HG02798 (cell line): ENCODE measurements around the gene CIAO3.

ENCODE experiments used
- ATAC-seq: cut with Tn5 transposase; IDR thresholded peaks from one replicate; pipeline ENCODE4 v1.9.1; 2021; ENCODE audit warnings: mild to moderate bottlenecking; ENCODE audit not compliant: unreplicated experiment, poor library complexity

The CIAO3 gene

DNA sequence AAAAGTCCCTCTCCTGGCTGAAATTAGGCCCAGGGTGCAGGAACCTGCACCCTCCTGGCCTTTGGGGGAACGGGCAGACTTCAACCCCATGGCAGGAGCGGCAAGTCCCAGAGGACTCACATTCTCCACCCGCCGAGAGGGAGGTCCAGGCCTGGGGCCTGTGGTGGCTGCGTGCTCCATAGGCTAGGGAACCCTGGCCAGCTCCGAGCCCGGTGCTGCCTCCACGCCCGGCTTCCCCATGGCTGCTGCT, 14.7 kb downstream of the CIAO3 start:
- no peak for ATAC-seq

DNA sequence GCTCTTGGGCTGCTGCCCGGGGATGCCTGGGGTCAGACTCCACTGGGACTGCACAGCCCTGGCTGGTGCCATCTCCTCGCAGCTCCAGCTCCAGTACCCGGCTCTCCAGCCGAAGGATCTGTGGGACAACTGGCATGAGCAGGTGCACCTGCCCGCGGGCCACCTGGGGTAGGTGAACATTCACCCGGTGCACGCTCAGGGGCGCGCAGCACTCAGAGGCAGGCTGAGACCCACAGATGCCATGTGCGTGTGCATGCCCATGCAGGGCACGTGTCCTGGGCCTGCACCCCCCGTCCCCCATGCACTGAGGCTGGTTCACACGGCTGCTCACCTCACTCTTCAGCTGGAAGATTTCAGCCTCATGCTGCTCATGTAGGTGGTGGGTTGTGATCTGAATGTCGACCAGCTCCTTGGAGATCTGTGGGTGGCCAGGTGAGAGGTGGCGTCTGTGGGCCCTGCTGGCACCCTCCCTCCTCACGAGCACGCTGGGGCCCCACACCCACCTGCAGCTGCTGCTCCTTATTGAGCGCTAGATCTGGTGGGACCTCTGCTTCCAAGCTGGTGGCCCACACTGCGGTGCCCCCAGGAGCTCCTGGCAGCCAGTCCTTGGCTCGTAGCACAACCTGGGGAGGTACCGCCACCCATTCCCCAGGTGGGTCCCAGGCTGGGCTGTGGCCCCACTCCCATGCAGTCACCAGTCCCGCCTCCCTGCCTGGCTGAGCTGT, 15.2 kb downstream of the CIAO3 start:
- no peak for ATAC-seq

DNA sequence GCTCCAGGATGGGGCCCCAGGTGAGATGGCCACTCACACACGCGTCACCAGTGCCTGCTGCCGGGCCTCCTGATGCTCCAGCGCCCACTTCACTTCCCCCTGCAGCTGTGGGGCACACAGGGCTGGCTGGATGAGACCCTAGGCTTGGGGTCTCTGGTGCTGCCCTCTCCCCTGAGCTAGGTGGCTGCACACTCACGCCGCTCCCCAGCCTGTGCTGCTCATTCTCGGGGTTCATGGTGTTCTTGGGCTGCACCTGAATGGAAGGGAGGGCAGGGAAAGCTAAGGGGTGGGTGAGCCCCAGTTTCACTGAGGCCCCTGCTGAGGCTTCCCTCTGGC, 15.8 kb downstream of the CIAO3 start:
- ATAC-seq, result no peak

DNA sequence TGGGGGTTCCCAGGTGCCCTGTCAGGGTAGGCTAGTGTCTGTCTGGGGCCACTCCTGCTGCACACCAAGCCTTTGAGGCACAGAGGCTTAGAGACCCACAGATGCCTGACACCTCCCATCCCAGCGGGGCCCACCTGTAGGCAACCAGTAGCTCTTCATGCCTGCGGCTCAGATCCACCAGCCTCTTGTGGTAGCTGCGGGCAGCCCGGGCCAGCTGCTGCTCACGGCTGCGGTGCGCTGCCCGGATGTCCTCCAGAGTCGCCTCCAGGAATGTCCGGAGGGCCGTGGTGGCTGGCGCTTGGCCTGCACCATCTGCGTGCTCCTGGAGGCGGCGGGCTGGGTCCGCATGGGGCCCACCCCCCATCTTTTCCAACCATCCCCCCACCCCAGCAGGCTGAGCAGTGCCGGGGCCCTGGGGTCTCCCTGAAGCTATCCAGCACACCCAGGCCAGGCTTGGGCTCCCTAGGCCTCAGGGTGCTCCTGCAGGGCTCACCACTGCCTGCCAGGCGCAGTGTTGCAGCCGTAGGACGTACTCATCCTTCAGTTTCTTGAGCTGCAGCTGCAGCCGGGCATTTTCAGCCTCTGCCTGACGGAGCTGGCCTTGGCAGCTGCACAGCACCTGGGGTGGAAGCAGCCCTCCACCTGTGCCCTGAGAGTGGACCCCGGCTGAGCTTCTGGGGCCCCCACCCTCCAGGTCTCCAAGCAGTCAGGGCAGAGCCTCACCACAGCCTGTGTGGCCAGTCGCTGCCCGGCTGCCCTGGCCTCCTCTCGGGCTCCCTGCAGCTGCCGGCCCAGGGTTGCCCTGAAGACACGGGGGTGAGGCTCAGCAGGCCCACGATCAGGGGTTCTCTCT, 16.4 kb downstream of the CIAO3 start:
- ATAC-seq, result no peak

DNA sequence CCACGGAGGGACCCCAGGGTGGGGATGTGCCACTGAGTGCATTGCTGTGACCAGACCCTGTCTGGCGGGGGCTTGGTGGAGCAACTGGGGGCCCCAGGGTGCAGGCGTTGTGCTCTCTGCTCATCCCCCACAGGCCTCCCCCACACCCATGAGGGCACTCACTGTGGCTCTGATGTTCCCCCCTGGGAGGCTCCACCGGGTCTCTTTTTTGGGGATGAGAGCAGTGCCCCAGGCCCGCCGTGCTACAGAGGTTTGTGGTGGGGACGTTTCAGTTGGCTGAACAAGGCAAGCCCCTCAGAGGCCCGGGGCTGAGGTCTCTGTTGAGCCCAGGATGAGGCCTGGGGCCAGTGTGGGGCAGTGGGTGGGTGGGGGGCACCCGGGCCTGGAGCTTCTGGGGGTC, 17.1 kb downstream of the CIAO3 start:
- ATAC-seq, result no peak

DNA sequence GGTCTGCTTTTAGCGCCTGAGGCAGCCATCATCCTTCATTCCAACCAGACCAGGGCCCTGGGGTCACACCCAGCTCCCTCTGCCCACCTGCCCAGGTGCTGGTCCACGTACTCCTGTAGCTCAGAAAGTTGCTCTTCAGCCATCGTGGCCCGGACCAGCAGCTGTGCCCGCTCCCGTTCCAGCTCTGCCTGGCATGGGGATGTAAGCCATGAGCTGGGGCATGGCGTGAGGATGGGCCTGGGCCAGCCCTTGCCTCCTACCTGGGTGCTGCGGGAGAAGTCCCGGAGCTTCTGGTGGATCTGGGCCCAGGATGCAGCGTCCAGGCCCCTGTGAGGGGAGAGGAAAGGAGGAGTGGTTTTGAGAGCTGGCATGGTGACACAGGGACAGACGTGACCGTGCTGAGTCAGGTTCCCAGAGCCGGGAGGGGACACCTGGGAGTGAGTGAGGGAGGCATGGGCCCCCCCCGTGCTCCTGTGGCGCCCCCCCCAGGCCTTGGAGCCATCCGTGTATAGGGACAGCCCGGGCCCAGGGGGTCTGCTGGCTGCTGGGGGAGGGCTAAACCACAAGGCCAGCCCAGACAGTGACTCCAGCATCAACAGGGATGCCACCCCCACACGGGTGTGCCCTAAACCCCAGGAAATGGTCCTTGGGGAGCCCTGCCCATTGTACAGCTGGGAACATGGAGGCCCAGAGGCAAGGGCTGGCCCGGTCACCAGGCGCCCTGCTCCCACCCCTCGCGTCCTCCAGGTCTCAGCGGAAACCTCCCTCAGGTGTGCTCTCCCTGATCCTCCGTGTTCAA, 17.8 kb downstream of the CIAO3 start:
- no peak for ATAC-seq

DNA sequence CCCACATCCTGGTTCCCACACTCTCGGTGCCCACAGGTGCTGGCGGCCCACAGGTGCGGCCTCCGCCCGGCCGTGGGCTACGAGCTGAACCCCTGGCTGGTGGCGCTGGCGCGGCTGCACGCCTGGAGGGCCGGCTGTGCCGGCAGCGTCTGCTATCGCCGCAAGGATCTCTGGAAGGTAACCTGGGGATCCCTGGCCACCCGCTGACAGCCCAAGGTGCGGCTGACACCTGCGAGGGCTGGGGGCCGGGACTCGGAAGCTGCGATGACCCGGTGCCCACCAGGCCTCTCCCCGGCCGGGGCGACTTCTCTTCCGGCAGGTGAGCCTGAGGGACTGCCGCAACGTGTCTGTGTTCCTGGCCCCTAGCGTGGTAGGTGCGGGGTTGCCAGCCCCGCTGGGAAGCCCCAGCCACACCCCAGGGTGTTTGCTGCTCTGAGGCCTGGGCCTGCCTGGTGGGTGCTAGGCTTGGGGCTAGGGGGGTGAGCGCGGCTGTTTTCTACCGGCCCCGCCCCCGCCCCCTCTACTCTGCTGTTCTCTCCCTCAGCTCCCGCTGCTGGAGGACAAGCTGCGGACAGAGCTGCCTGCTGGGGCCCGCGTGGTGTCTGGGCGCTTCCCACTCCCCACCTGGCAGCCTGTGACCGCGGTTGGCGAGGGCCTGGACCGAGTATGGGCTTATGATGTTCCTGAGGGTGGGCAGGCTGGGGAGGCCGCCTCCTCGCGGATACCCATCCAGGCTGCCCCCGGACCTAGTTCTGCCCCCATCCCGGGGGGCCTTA, 18.8 kb downstream of the CIAO3 start:
- ATAC-seq, result no peak

DNA sequence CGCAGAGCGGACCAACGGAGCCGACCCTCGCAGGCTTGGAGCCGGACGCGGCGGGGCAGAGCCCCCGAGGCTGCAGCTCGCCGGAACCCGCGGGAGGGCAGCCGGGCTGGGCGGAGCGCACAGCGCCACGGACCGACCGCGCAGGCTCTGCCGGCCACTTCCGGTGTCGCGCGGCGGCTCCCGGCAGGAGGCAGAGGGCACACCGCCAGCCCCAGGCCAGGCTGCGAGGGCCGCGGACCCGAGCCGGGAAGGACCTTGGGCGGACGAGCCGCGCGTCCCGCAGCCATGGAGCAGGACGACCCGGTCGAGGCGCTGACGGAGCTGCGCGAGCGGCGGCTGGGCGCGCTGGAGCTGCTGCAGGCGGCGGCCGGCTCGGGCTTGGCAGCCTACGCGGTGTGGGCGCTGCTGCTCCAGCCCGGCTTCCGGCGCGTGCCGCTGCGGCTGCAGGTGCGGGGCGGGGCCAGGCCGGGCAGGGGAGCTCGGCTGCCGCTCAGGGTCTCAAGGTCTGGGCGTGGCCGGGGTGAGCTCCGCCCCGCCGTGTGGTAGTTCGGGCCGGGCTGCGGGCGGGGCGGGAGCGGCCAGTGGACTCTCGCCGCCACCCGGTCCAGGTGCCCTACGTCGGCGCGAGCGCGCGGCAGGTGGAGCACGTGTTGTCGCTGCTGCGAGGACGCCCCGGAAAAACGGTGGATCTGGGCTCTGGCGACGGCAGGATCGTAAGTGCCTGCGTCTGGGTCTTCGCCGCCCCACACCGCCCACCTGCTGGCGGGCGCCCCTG, 19.6 kb downstream of the CIAO3 start, which contains the start of gene ANTKMT:
Gene ANTKMT, plus strand, starts transcription at position 157 of the 775 bp plus-strand sequence. Its CDS starts 129 bp downstream, at position 286.
- ATAC-seq, result peak; percentile 76

DNA sequence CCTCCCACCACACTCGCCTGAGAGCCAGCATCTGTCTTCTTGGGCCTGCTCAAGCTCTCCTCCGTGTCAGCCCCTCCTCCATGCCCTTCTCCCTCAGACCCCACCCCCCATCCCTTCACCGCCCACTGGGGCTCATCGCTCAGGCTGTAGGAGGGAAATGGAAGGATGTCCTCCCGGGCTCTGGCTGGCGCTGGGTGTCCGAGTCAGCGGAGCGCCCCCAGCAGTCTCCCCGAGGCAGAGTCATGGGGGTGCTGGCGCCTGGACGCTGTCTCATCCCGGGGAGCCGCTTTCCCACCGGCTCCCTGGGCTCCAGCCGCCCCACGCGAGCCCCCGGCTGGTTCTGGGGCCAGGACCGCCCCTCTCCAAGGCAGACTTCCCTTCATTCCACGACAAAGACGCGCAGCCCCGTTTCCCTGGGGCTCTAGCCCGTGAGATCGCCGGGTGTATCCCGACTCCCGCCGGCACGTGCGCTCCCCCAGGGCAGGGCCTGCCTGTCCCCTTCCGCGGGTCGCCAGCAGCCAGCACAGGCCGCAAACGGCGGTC, 20.3 kb downstream of the CIAO3 start:
- peak; percentile 13 for ATAC-seq

DNA sequence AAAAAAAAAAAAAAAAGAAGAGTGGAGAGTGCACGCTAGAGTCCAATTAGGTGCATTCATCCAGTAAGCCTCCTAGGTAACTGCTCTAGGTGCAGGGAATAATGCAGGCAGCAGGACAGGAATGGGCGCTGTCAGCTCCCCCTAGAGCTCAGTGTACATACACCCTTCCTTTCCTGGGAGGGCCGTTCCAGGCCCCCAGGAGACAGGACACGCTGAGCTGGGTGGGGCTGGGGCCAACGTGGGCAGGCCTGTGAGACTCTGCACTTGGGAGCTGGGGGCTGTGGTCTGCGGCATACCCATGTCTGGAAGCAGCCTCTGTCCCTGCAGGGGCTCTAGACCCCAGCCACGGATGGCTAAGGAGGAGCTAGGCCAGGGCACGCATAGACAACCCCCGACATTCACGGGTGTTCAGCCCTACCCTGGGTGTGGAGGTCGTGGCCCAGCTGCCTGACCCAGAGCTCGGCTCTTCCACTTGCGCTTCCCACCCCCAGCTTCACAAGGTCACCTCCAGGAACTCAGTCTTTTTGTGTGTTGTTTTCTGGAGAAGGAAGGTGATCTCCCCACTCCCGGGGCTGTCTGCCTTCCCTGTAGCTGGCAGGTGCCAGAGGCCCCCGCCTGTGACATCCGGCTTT, 20.9 kb downstream of the CIAO3 start:
- ATAC-seq, result no peak

DNA sequence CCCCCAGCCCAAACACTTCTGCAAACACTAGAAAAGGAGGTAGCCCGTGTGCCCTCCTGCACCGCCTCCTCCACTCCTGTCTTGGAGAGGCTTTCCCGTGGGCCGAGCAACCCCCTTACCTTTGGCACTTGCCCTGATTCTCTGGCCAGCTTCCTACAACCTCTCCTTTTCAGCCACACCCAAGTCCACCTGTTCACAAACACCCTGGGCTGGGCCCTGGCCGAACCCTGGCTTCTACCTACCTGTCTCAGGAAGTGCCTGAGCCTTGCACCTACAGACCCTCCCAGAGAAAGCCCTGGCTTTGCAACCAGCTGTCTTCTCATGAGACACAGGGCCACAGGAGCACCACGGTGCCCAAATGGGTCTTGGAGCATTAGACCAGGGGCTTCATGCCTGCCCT, 21.9 kb downstream of the CIAO3 start:
- ATAC-seq, result no peak

DNA sequence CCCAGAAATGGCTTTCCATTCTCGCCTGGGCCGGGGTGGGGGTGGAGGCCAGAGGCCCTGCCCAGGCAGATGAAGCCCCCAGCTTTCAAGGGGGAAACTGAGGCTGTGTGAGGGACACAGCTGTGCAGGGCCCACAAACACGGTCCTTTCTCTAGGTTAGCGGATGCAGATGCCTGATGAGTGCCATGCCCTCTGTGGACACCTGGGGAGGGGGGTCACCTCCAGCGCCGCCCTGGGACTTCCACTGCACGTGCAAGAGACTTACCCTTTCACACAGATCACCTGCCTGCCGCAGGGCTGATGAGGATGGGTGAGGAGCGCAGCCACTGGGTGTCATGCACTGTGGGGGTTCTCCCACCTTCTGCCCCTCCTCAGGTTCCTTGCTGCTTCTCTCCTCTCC, 22.4 kb downstream of the CIAO3 start:
- no peak for ATAC-seq

DNA sequence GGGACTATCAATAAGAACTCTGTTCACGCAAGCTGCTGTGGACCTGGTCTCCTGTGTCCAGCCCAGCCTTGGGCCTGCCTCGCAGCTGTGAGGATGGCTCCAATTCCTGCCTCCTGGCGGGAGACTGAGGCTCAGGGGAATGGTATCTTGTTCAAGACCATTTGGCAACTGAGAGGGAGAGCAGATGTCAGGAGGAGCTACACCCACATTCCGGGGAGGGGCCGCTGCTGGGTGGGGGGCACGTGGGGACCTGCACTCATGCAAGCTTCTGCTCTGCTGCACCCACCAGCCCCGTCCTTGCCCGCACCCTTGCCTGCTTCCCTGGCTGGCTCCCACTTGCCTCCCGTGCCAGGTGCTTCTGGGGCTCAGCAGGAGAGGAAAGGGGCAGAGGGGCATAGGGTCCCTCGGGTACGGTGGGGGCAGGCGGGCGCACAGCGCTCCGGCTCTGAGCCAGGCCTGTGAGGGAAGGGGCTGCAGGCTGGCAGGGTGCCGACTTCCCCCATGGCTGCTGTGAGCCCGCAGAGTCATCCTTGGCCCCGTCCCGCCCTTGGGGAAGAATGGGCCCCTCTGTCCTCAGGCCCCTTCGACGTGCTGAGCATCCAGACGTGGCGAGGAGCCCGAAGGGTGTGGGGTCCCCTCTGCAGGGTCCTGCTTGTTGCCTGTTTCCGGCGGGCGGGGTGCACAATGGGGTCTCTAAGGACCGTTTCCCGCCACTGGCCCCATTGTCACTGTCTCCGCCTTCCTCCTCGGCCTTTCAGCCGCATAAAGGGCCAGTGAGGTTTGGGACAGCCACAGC, 23.1 kb downstream of the CIAO3 start:
- no peak for ATAC-seq

DNA sequence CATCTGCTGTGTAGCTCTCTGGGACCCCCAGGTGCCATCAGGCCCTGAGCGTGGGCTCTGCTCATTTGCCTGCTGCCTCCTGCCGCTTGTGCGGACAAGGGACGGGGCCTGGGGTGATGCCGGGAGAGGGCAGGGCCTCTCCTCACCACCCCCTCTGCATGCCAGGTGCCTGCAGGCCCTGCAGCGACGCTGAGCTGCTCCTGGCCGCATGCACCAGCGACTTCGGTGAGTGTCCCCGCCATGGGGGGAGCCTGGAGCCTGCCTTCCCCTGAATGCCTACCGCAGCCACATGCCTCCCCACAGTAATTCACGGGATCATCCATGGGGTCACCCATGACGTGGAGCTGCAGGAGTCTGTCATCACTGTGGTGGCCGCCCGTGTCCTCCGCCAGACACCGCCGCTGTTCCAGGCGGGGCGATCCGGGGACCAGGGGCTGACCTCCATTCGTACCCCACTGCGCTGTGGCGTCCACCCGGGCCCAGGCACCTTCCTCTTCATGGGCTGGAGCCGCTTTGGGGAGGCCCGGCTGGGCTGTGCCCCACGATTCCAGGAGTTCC, 23.9 kb downstream of the CIAO3 start:
- no peak for ATAC-seq

DNA sequence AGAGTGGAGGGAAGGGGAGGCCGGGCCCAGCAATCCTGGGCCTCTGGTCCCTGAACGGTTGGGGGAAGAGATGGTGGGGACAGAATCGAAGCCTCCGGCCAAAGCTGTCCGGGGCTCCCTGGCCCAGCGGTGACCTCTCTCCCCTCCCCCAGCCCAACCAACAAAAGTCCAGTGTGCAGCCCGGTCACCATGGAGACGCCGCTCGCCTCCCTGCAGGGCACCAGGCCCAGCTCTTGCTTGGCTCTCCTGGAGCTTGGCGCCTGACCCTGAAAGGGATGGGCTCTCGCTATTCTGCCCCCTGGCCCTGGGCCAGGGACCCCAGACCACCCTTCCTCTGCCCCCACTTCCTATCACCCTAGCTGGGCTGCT, 24.6 kb downstream of the CIAO3 start:
- no peak for ATAC-seq

DNA sequence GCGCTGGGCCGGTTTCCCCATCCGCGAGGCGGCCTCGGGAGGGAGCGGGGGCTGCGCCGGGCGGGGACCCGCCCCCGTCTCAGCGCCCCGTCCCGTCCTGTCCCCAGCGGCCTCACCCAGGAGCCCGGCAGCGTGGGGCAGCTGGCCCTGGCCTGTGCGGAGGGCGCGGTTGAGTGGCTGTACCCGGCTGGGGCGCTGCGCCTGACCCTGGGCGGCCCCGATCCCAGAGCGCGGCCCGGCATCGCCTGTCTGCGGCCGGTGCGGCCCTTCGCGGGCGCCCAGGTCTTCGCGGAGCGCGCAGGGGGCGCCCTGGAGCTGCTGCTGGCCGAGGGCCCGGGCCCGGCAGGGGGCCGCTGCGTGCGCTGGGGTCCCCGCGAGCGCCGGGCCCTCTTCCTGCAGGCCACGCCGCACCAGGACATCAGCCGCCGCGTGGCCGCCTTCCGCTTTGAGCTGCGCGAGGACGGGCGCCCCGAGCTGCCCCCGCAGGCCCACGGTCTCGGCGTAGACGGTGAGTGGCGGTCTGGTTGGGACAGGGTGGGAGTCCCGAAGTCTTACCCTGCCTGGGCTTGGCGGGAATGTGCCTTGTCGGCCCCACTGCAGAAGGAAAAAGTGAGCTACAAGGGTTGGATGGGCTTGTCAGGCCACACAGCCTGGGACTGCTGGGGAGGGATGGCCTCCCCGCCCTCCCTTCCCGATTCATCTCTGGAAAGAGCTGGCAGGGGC, 25.2 kb downstream of the CIAO3 start:
- peak; percentile 9 for ATAC-seq
